SK-N-SH (cell line): ENCODE measurements around the gene PCGF3.

Experiments
- MXI1 ChIP-seq: IDR thresholded peaks from 2 replicates; pipeline ENCODE4 v1.6.1; 2012; ENCODE audit warnings: mild to moderate bottlenecking, low read depth, low read length, improper control_type of control experiment
- POLR2AphosphoS5 ChIP-seq: IDR thresholded peaks from 2 replicates; pipeline ENCODE4 v1.6.1; 2012; ENCODE audit warnings: low read depth, low read length
- TCF12 ChIP-seq: IDR thresholded peaks from 2 replicates; pipeline ENCODE4 v1.4.0; 2012
- ZBTB33 ChIP-seq: IDR thresholded peaks from 2 replicates; pipeline ENCODE4 v1.4.0; 2012; ENCODE audit warnings: low read depth, borderline replicate concordance

- TF ChIP-seq POLR2AphosphoS5 (no peak; the same call in 1 of the 2 replicates), ZBTB33 (no peak), TCF12 (no peak), MXI1 (no peak)
These were observed 59.0 kb downstream of the PCGF3 start for GRCh38 chr4:764405-765169.
